Gastrocnemius medialis (tissue), 4 donors: ENCODE measurements around the gene SLC36A3. TPM values are rescaled to one million over a fixed set of nuclear protein-coding genes. Genes with fewer than 3 reads are reported as not detected.
"Not testable (repeated sequence)": the region's sequence is repeated elsewhere in the genome, so short reads cannot be mapped to it uniquely, and the experiment has no call there.

Source experiments
- ATAC-seq, 2 donors: fragments of 150-250 bp; one replicate each; pipeline ENCODE4 v1.9.1; 2016
- DNase-seq, 2 donors: peaks; one replicate each; pipeline ENCODE4 v3.0.0-alpha.2; 2019
- H3K27ac ChIP-seq, 4 donors: fragments of 200-600 bp; sonication (generic); 1 replicate in 1 of 4; 2 replicates in 3 of 4; pipeline ENCODE4 v1.5.1; 2016 to 2018; ENCODE audit warnings: mild to moderate bottlenecking in 2 of 4, moderate library complexity in 1 of 4
- H3K27me3 ChIP-seq, 3 donors: fragments of 200-600 bp; sonication (generic) in 2 of 3; 1 replicate in 1 of 3; 2 replicates in 2 of 3; pipeline versions ENCODE4 v1.5.1 to v1.6.0; 2016 to 2019; ENCODE audit warnings: mild to moderate bottlenecking in 1 of 3, moderate library complexity in 1 of 3
- H3K36me3 ChIP-seq, 2 donors: fragments of 200-600 bp; sonication (generic) in 1 of 2; one replicate each; pipeline ENCODE4 v1.5.1; 2017 to 2018
- H3K4me1 ChIP-seq, 2 donors: fragments of 200-600 bp; sonication (generic) in 1 of 2; one replicate each; pipeline ENCODE4 v1.5.1; 2016 to 2017; ENCODE audit warnings: mild to moderate bottlenecking in 2 of 2
- H3K4me3 ChIP-seq, 4 donors: fragments of 200-600 bp; sonication (generic) in 3 of 4; 1 replicate in 1 of 4; 2 replicates in 3 of 4; pipeline ENCODE4 v1.5.1; 2016 to 2019; ENCODE audit warnings: mild to moderate bottlenecking in 2 of 4
- H3K9me3 ChIP-seq, 3 donors: fragments of 200-600 bp; sonication (generic) in 2 of 3; 1 replicate in 1 of 3; 2 replicates in 2 of 3; pipeline ENCODE4 v1.5.1; 2016 to 2019
- POLR2A ChIP-seq, 2 donors: fragments of 450-650 bp; IDR thresholded peaks; one replicate each; pipeline ENCODE4 v1.6.1; 2017; ENCODE audit warnings: antibody characterized with exemption in 2 of 2, mild to moderate bottlenecking in 2 of 2, moderate library complexity in 2 of 2
- in situ Hi-C, 4 donors: fragments of 200-750 bp; cut with MboI; loops; one replicate each; pipeline versions ENCODE4 v1.15.0 to v1.8.0; 2017; ENCODE audit warnings: low sequenced_read_pairs in 4 of 4
- intact Hi-C: fragments of 100-400 bp; cut with DNase I; formaldehyde crosslinking; loops from one replicate; pipeline ENCODE4 v1.15.1; 2023; ENCODE audit warnings: low total_unique reads
- total RNA-seq, 4 donors: library from RNA; depleted of rRNA; stranded (reverse); fragments of >200 nt; gene quantifications; one replicate each; pipeline versions ENCODE4 v1.1.0 to v1.2.3, GENCODE V29; 2016
- TF ChIP-seq, protein P1 (sequence below), 5 experiments: fragments of 450-650 bp in 3 of 5; fragments of 200-600 bp in 2 of 5; sonication (generic) in 2 of 5; IDR thresholded peaks in 4 of 5; conservative IDR thresholded peaks in 1 of 5; 1 replicate in 4 of 5; 2 replicates in 1 of 5; pipeline ENCODE4 v1.5.1; 2016 to 2019; ENCODE audit warnings: antibody characterized with exemption in 5 of 5, mild to moderate bottlenecking in 3 of 5, moderate library complexity in 3 of 5

The SLC36A3 gene
- total RNA-seq, 4 donors from 2014 or later: not detected

DNA sequence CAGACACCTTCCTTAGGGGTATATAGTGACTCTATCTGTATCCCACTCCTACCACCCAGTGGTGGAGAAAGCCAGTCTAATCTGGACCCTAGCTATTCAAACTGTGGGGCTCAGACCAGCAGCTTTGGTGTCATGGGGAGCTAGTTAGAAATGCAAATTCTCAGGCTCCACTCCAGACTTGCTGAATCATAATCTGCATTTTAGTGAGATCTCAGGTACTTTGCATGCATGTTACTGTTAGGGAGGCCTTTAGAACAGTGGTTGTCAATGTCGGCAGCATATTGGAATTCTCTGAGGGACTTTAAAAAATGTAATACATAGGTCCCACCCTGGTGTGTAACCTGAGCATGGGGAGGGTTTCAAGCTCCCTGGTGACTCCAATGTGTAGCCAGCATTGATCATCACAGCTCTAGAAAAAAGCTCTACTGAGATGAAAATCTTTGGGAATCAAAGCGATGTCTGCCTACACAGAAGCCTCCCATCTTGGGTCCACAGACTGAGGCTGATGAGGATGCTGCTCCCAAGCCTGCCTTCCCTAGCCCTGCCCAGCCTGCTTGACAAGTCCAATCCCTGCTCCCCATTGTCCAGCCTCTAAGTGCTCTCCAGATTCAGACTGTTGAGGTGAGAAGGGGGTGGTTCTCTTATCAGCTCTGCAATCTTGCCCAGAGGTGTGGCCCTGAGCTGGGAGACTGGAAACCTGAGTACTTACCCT lies 62.5 kb downstream of the SLC36A3 start:
- no peaks in the 10 kb centered on the region for H3K36me3 ChIP-seq
- no peak overlapping the region for H3K4me3 ChIP-seq
- H3K9me3 ChIP-seq: no peaks in the 10 kb centered on the region
- H3K4me1 ChIP-seq: peaks cover 14 to 18% of the 10 kb centered on the region in 2 donors
- H3K27ac ChIP-seq: peak overlapping the region in 1 of 4 donors; percentile 23
- intact Hi-C loops (no loop called here), in situ Hi-C loops (loop anchor here in 1 of 4 donors (25.0 kb wide), 1 partner anchor 104 kb away; no protein-coding TSS in a partner anchor)
- no peak for ATAC-seq
- TF ChIP-seq POLR2A (IDR thresholded peaks at IDR 0.05): no peak
- TF ChIP-seq, protein P1, sequence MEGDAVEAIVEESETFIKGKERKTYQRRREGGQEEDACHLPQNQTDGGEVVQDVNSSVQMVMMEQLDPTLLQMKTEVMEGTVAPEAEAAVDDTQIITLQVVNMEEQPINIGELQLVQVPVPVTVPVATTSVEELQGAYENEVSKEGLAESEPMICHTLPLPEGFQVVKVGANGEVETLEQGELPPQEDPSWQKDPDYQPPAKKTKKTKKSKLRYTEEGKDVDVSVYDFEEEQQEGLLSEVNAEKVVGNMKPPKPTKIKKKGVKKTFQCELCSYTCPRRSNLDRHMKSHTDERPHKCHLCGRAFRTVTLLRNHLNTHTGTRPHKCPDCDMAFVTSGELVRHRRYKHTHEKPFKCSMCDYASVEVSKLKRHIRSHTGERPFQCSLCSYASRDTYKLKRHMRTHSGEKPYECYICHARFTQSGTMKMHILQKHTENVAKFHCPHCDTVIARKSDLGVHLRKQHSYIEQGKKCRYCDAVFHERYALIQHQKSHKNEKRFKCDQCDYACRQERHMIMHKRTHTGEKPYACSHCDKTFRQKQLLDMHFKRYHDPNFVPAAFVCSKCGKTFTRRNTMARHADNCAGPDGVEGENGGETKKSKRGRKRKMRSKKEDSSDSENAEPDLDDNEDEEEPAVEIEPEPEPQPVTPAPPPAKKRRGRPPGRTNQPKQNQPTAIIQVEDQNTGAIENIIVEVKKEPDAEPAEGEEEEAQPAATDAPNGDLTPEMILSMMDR (IDR thresholded peaks at IDR 0.05 in 4 of 5, conservative IDR thresholded peaks at IDR 0.05 in 1 of 5): no peak
- DNase-seq: no peak
- H3K27me3 ChIP-seq: no peaks in the 10 kb centered on the region

DNA sequence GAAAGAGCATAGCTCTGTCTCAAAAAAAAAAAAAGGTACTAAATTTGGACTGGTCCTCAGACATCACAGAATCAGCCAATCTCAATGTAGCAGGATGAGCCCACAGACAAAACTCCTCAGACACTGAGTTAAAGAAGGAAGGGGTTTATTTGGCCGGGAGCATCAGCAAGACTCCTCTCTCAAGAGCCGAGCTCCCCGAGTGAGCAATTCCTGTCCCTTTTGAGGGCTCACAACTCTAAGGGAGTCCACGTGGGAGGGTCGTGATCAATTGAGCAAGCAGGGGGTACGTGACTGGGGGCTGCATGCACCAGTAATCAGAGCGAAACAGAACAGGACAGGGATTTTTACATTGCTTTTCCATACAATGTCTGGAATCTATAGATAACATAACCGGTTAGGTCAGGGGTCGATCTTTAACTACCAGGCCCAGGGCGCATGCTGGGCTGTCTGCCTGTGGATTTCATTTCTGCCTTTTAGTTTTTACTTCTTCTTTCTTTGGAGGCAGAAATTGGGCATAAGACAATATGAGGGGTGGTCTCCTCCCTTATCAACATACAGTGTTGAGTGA lies 63.2 kb downstream of the SLC36A3 start:
- ATAC-seq, H3K9me3 ChIP-seq, intact Hi-C loops, DNase-seq, H3K36me3 ChIP-seq, H3K27me3 ChIP-seq, H3K4me3 ChIP-seq: not testable (repeated sequence)
- peak overlapping the region in 1 of 4 donors; percentile 23 for H3K27ac ChIP-seq
- in situ Hi-C loops: loop anchor here in 1 of 4 donors (25.0 kb wide), 1 partner anchor 103 kb away; no protein-coding TSS in a partner anchor
- peaks cover 17 to 19% of the 10 kb centered on the region in 2 donors for H3K4me1 ChIP-seq

DNA sequence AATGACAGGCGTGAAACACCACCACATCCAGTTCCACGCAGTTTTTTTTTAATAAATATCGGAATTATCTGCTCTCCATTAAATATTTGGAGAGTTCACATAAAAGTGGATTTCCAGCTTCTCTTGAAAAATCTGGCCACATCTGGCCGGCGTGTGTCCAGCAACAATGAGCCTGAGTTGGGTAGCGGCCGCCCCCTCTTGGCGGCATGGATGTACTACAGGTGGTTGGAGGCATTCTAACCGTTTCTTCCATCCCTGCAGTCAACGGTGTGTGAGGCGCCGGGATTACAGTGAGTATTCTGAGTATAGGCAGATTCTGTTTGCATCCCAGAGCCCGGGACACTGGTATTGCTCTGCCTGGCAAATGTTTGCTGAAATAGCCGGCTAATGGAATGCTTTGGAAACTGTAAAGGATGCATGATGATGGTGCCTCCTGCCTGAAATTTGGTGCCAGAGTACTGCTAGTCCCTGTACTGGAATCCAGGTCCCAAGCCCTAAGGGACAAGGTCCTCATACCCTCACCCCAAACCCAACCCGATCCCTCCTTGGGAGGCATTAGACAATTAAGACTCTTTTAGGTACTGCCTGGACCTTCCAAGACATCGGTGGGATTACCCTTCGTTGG lies 64.2 kb downstream of the SLC36A3 start:
- intact Hi-C loops (loop anchor here (1.0 to 5.0 kb wide), 4 partner anchors 17 to 202 kb away; no protein-coding TSS in a partner anchor), in situ Hi-C loops (loop anchor here (5.0 to 25.0 kb wide), 3 partner anchors 102 to 115 kb away; no protein-coding TSS in a partner anchor)
- TF ChIP-seq, protein P1 (IDR thresholded peaks at IDR 0.05 in 4 of 5, conservative IDR thresholded peaks at IDR 0.05 in 1 of 5): peak; percentile 73 to 92 (median 79)
- no peak for TF ChIP-seq POLR2A (IDR thresholded peaks at IDR 0.05)
- Histone ChIP-seq H3K4me1 (peaks cover 28% of the 10 kb centered on the region in 2 donors), H3K27ac (peak overlapping the region; percentile 88 to 93 (median 91)), H3K9me3 (no peaks in the 10 kb centered on the region), H3K27me3 (no peaks in the 10 kb centered on the region), H3K4me3 (peak overlapping the region; percentile 49 to 57 (median 55)), H3K36me3 (no peaks in the 10 kb centered on the region)
- ATAC-seq: peak; percentile 34 to 45
- peak; percentile 34 to 60 for DNase-seq

- Histone ChIP-seq H3K27me3 (no peaks in the 10 kb centered on the region), H3K36me3 (no peaks in the 10 kb centered on the region), H3K4me1 (peaks cover 29 to 37% of the 10 kb centered on the region in 2 donors), H3K27ac (peak overlapping the region; percentile 88 to 93 (median 91)), H3K4me3 (peak overlapping the region; percentile 49 to 57 (median 55)), H3K9me3 (no peaks in the 10 kb centered on the region)
- peak; percentile 34 to 58 for TF ChIP-seq POLR2A (IDR thresholded peaks at IDR 0.05)
- TF ChIP-seq, protein P1 (IDR thresholded peaks at IDR 0.05 in 4 of 5, conservative IDR thresholded peaks at IDR 0.05 in 1 of 5): no peak
- ATAC-seq: peak; percentile 78 to 84
- in situ Hi-C loops (loop anchor here (5.0 to 25.0 kb wide), 3 partner anchors 101 to 114 kb away; no protein-coding TSS in a partner anchor), intact Hi-C loops (loop anchor here (1.0 to 5.0 kb wide), 4 partner anchors 16 to 201 kb away; no protein-coding TSS in a partner anchor)
- peak; percentile 76 to 90 for DNase-seq
Observed at GRCh38 chr5:151238303-151238741, 65.2 kb downstream of the SLC36A3 start.
